HEK293 (cell line): ENCODE results near the gene BRD1.

ENCODE experiments used
- CTCF ChIA-PET: fragments of 350-600 bp; formaldehyde crosslinking; extraction: SDS; loops from one replicate; lab custom pipeline; 2021; ENCODE audit warnings: antibody characterized with exemption; lab: Yijun Ruan, JAX
- POLR2A ChIA-PET: fragments of 300-600 bp; formaldehyde crosslinking; extraction: SDS; loops from one replicate; lab custom pipeline; 2020; ENCODE audit warnings: antibody characterized with exemption, inconsistent platforms; lab: Yijun Ruan, JAX
- H3K27ac ChIP-seq: fragments of 200-500 bp; sonication (Bioruptor generic); 2 replicates; pipeline ENCODE4 v1.5.1; 2014; ENCODE audit warnings: low read depth, low read length, control low read depth, inconsistent platforms; ENCODE audit errors: extremely low read depth
- H3K36me3 ChIP-seq, 2 experiments: fragments of 200-500 bp in 1 of 2; sonication (Bioruptor generic) in 1 of 2; 1 replicate in 1 of 2; 2 replicates in 1 of 2; pipeline ENCODE4 v1.5.1; 2014 to 2017; ENCODE audit warnings: inconsistent platforms in 2 of 2, low read length in 2 of 2; ENCODE audit not compliant: control insufficient read depth in 2 of 2, insufficient read depth in 1 of 2
- H3K4me1 ChIP-seq: fragments of 200-500 bp; sonication (Bioruptor generic); 2 replicates; pipeline ENCODE4 v1.5.1; 2014; ENCODE audit warnings: mild to moderate bottlenecking, low read length, inconsistent platforms; ENCODE audit not compliant: control insufficient read depth, insufficient read depth
- H3K4me3 ChIP-seq: 2 replicates; pipeline ENCODE4 v1.5.1; 2011; ENCODE audit warnings: low read depth, mild to moderate bottlenecking, control low read depth, low read length, moderate library complexity
- H3K9me3 ChIP-seq: fragments of 200-500 bp; sonication (Bioruptor generic); 2 replicates; pipeline ENCODE4 v1.5.1; 2014; ENCODE audit warnings: low read depth, low read length, inconsistent platforms; ENCODE audit not compliant: control insufficient read depth, insufficient read depth
- BCL6B ChIP-seq: fragments of 450-650 bp; formaldehyde crosslinking; IDR thresholded peaks from 2 replicates; pipeline ENCODE4 v1.5.1; 2017; ENCODE audit warnings: missing biosample characterization, missing genetic modification characterization
- HOXA7 ChIP-seq: sonication (generic); formaldehyde crosslinking; IDR thresholded peaks from 2 replicates; pipeline ENCODE4 v1.8.1; 2022; ENCODE audit warnings: missing genetic modification reagents, borderline replicate concordance
- KLF16 ChIP-seq: fragments of 450-650 bp; formaldehyde crosslinking; IDR thresholded peaks from 2 replicates; pipeline ENCODE4 v1.5.1; 2017; ENCODE audit warnings: missing biosample characterization, missing genetic modification characterization
- RBAK ChIP-seq: fragments of 450-650 bp; formaldehyde crosslinking; IDR thresholded peaks from 2 replicates; pipeline ENCODE4 v1.5.1; 2016; ENCODE audit warnings: missing biosample characterization, missing genetic modification characterization
- SETDB1 ChIP-seq: IDR thresholded peaks from one replicate; pipeline ENCODE4 v1.6.1; 2017; ENCODE audit warnings: mild to moderate bottlenecking, low read length, moderate library complexity, mixed read lengths; ENCODE audit not compliant: insufficient read length
- ZFP37 ChIP-seq: fragments of 450-650 bp; formaldehyde crosslinking; IDR thresholded peaks from 2 replicates; pipeline ENCODE4 v1.5.1; 2016; ENCODE audit warnings: missing biosample characterization, missing genetic modification characterization
- ZFP69B ChIP-seq: fragments of 450-650 bp; formaldehyde crosslinking; IDR thresholded peaks from 2 replicates; pipeline ENCODE4 v1.5.1; 2016; ENCODE audit warnings: missing biosample characterization, missing genetic modification characterization
- ZNF10 ChIP-seq: fragments of 450-650 bp; formaldehyde crosslinking; IDR thresholded peaks from 2 replicates; pipeline ENCODE4 v1.5.1; 2017; ENCODE audit warnings: missing biosample characterization, missing genetic modification characterization
- ZNF132 ChIP-seq: fragments of 450-650 bp; formaldehyde crosslinking; IDR thresholded peaks from 2 replicates; pipeline ENCODE4 v1.5.1; 2017; ENCODE audit warnings: missing biosample characterization, missing genetic modification characterization, borderline replicate concordance
- ZNF133 ChIP-seq: fragments of 450-650 bp; formaldehyde crosslinking; IDR thresholded peaks from 2 replicates; pipeline ENCODE4 v1.5.1; 2016; ENCODE audit warnings: missing biosample characterization, missing genetic modification characterization
- ZNF223 ChIP-seq: fragments of 450-650 bp; formaldehyde crosslinking; IDR thresholded peaks from 2 replicates; pipeline ENCODE4 v1.5.1; 2016; ENCODE audit warnings: missing biosample characterization, missing genetic modification characterization
- ZNF248 ChIP-seq: fragments of 450-650 bp; formaldehyde crosslinking; IDR thresholded peaks from 2 replicates; pipeline ENCODE4 v1.5.1; 2017; ENCODE audit warnings: missing biosample characterization, missing genetic modification characterization
- ZNF350 ChIP-seq: fragments of 450-650 bp; formaldehyde crosslinking; IDR thresholded peaks from 2 replicates; pipeline ENCODE4 v1.5.0; 2017; ENCODE audit warnings: missing biosample characterization, mild to moderate bottlenecking, missing genetic modification characterization
- ZNF398 ChIP-seq: fragments of 450-650 bp; formaldehyde crosslinking; IDR thresholded peaks from 2 replicates; pipeline ENCODE4 v1.5.1; 2017; ENCODE audit warnings: missing biosample characterization, missing genetic modification characterization
- ZNF510 ChIP-seq: fragments of 450-650 bp; formaldehyde crosslinking; IDR thresholded peaks from 2 replicates; pipeline ENCODE4 v1.5.1; 2018; ENCODE audit warnings: mild to moderate bottlenecking, missing genetic modification characterization, missing biosample characterization; ENCODE audit not compliant: insufficient replicate concordance
- ZNF585B ChIP-seq: fragments of 450-650 bp; formaldehyde crosslinking; IDR thresholded peaks from 2 replicates; pipeline ENCODE4 v1.5.1; 2016; ENCODE audit warnings: missing biosample characterization, missing genetic modification characterization
- ZNF610 ChIP-seq: fragments of 450-650 bp; formaldehyde crosslinking; IDR thresholded peaks from 2 replicates; pipeline ENCODE4 v1.5.1; 2016; ENCODE audit warnings: missing biosample characterization, missing genetic modification characterization, borderline replicate concordance
- ZNF747 ChIP-seq: fragments of 450-650 bp; formaldehyde crosslinking; IDR thresholded peaks from 2 replicates; pipeline ENCODE4 v1.5.1; 2016; ENCODE audit warnings: missing biosample characterization, missing genetic modification characterization

The BRD1 gene

GRCh38 chr22:49748514-49748913, 79.2 kb downstream of the BRD1 start:
- CTCF ChIA-PET: interaction anchor here (0.6 kb wide), 2 partner anchors 19 to 804 kb away, joined by 3 to 4 read pairs; no protein-coding TSS in a partner anchor
- TF ChIP-seq ZNF248 (tag by site-specific recombination) (no peak), ZNF132 (tag by site-specific recombination) (no peak), ZNF610 (tag by site-specific recombination) (no peak), ZNF510 (tag by site-specific recombination) (no peak), ZNF350 (no peak), HOXA7 (CRISPR knock-in tag) (no peak), ZFP69B (tag by site-specific recombination) (no peak), ZNF747 (tag by site-specific recombination) (no peak), KLF16 (tag by site-specific recombination) (no peak)
- Histone ChIP-seq H3K9me3 (peaks cover 2% of the 10 kb centered on the region; the same call in 1 of the 2 replicates), H3K36me3 (no peaks in the 10 kb centered on the region), H3K27ac (no peak overlapping the region), H3K4me1 (no peaks in the 10 kb centered on the region), H3K4me3 (no peak overlapping the region)
- POLR2A ChIA-PET: no interaction called here

- H3K27ac ChIP-seq: no peak overlapping the region
- no peaks in the 10 kb centered on the region for H3K4me1 ChIP-seq
- ChIA-PET CTCF (interaction anchor here (0.6 to 0.7 kb wide), 2 partner anchors 20 to 469 kb away, joined by 3 read pairs; no protein-coding TSS in a partner anchor), POLR2A (no interaction called here)
- H3K9me3 ChIP-seq: peaks cover 2% of the 10 kb centered on the region; the same call in 1 of the 2 replicates
- no peaks in the 10 kb centered on the region for H3K36me3 ChIP-seq
- no peak overlapping the region for H3K4me3 ChIP-seq
- TF ChIP-seq ZNF133: no peak
- no peak for TF ChIP-seq BCL6B (tag by site-specific recombination)
- no peak for TF ChIP-seq ZNF223 (tag by site-specific recombination)
- no peak for TF ChIP-seq ZNF10 (tag by site-specific recombination)
- TF ChIP-seq RBAK (tag by site-specific recombination): no peak
- TF ChIP-seq ZNF398 (tag by site-specific recombination): no peak
- no peak for TF ChIP-seq ZNF585B
- no peak for TF ChIP-seq ZNF510 (tag by site-specific recombination)
Observed at GRCh38 chr22:49747716-49748115, 80.0 kb downstream of the BRD1 start.

- Histone ChIP-seq H3K36me3 (no peaks in the 10 kb centered on the region), H3K27ac (no peak overlapping the region), H3K4me1 (no peaks in the 10 kb centered on the region), H3K9me3 (peaks cover 2% of the 10 kb centered on the region; the same call in 1 of the 2 replicates), H3K4me3 (no peak overlapping the region)
- ChIA-PET CTCF (interaction anchor here (0.7 kb wide), 1 partner anchor 470 kb away, joined by 3 read pairs; no protein-coding TSS in a partner anchor), POLR2A (no interaction called here)
- TF ChIP-seq ZFP69B (tag by site-specific recombination): no peak
- no peak for TF ChIP-seq ZFP37
- TF ChIP-seq SETDB1: peak; percentile 77
Observed at GRCh38 chr22:49747130-49747529, 80.5 kb downstream of the BRD1 start.
